Fibroblast of skin of scalp (primary cell): ENCODE results near the gene ABCB10.
"Not testable (repeated sequence)": the region's sequence is repeated elsewhere in the genome, so short reads cannot be mapped to it uniquely, and the experiment has no call there.

Experiments
- DNase-seq: peaks from one replicate; pipeline ENCODE4 v3.0.0-alpha.2; 2013

ABCB10 gene

DNA sequence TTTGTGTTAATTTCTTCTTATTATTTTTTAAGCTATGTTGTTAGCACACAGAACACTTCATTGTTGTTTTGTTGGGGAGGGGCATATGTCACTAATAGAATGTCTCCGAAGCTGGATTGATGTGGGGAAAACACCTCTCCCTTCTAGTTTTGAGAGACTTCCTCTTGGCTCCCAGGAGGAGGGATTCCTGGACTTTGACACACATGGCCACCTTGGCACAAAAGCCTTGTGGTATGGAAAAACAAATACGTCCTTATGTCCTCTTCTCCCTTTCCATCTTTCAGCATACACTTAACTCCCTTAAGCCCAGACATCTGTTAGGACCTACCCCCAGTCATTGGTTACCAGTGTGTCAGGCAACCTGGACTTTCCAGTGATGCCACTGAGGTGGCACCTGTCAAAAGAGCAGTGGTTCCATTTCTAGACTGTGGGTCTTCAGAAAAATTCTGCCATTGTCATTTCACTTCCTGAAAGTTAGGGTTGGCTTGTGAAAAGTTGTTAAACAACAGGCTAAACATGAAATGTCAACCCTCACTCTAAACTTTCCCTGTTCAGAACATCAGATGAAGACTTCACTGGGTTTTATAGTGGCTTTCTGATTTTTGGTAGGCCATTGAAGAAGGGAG lies 12.5 kb upstream of the ABCB10 start:
- DNase-seq = no peak

DNA sequence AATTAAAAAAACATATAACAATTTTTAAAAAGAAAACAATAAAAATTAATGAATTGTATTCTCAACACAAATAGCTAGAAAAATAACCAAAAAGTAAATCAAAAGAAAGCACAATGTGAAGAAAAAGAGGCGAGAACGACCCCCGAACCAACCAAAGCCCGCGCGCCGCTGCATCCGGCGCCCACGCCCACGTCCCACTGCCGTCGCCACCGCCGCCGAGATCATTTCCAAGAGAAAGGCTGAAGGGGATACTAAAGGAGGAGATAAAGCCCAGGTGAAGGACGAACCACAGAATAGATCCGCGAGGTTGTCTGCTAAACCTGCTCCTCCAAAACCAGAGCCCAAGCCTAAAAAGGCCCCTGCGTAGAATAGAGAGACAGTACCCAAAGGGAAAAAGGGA lies 11.8 kb upstream of the ABCB10 start:
- DNase-seq = no peak

DNA sequence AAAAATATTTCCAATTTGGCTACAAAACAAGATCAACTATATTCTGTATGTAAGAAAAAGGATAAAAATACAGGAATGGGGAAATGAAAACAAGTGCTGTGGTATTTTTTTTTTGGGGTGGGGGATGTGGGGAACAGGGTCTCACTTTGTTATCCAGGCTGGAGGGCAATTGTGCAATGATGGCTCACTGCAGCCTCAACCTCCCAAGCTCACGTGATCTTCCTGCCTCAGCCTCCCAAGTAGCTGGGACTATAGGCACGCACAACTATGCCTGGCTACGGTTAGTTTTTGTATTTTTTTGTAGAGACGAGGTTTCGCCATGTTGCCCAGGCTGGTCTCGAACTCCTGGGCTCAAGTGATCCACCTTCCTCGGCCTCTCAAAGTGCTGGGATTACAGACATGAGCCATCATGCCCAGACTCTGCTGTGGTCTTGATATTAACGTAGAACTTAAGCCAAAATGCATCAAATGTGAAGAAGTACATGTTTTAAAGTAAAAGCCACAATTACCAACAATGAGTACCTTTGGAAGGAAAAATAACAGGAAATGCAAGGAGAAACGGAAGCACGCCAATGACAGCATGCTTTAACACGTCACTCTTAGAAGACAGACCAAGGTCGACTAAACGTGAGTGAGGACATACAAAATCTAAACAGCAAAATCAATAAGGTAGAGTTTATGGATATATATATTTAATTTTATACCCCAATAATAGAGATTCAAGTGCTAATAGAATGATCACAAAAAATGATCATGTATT lies 8.8 kb upstream of the ABCB10 start:
- no peak for DNase-seq

DNA sequence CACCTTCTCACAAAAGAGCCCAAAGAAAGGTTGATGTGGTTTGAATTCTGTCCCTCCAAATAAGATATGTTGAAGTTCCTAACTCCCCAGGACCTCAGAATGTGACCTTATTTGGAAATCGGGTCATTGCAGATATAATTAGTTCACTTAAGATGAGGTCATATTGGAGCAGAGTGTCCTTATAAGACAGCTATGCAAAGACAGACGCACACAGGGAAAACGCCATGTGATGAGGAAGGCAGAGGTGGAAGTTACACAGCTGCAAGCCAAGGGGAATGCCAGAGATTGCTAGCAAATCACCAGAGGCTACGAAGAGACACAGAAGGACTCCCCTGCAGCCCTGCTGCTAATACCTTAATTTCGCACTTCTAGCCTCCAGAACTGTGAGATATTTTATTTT lies 5.2 kb upstream of the ABCB10 start:
- peak; percentile 78 for DNase-seq

DNA sequence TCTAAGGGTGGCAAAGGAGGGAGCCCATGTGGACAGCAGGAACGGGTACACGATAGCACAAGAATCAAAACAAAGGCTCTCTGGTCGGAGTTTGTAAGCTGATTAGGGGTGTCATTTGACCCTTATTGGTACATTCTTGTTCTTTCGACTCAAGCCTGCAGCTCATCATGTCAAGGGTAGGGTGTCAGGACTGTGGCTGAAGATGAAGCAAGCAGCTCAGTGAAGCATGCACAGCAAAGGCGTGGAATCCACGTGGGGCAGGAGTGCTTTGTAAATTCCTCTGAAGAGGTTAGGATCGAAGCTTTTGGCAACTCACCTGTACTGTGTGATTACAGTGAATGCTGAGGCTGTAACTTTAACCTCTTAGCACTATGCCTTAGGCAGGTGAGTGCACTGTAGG lies 4.7 kb upstream of the ABCB10 start:
- no peak for DNase-seq

DNA sequence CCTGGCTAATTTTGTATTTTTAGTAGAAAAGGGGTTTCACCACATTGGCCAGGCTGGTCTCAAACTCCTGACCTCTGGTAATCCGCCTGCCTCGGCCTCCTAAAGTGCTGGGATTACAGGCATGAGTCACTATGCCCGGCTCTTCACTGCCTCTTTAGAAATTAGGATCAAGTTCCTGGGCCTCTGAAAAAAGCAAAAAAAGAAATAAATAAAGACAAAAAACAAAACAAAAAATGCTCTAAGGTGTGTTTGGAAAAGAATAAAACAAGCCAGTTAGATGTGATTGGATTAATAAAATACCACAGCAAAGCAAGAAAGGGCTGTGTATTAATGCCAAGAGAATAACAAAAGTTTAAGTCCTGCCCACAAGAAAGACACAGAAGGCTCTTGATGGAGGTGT lies 4.2 kb upstream of the ABCB10 start:
- no peak for DNase-seq

DNA sequence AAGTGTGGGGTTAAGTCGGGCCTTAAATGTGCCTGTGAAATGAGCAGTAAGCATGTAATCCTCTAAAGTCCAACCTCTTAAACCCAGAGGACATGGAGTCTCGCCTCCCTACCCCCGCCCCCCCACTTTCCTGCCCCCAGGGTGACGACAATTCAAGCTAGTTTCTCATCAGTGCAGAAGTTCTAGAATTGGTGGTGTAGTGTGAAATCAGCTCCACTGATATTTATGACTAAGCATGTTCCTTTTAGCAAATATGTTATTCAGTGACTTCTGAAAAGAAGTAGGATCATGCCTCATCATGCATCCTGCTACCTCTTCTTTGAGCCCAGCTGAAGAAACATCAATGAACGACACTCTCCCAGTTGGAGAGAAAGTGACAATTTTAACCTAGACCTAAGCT lies 2.6 kb upstream of the ABCB10 start:
- no peak for DNase-seq

DNA sequence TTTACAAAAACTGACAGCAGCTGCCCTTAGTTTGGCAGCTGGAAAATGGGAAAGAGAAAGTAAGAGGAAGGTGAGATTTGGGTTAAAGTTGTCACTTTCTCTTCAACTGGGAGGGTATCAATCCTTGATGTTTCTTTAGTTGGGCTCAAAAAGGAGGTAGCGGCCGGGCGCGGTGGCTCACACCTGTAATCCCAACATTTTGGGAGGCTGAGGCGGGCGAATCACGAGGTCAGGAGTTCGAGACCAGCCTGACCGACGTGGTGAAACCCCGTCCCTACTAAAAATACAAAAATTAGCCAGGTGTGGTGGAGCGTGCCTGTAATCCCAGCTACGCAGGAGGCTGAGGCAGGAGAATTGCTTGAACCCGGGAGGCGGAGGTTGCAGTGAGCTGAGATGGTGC lies 1.6 kb upstream of the ABCB10 start:
- not testable (repeated sequence) for DNase-seq

DNA sequence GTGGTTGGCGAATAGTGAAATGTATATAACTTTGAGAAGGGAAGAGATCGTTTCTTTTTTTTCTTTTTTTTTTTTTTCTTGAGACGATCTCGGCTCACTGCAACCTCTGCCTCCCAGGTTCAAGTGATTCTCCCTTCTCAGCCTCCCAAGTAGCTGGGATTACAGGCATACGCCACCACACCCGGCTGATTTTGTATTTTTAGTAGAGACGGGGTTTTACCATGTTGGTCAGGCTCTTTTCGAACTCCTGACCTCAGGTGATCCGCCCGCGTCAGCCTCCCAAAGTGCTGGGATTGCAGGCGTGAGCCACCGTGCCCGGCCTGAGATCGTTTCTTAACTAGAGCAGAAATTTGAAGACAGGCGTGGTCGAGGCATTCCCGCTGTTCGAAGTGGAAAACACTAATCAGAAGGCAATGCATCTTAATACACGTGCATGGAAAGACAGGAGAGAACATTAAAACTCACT lies 862 bp upstream of the ABCB10 start:
- not testable (repeated sequence) for DNase-seq

DNA sequence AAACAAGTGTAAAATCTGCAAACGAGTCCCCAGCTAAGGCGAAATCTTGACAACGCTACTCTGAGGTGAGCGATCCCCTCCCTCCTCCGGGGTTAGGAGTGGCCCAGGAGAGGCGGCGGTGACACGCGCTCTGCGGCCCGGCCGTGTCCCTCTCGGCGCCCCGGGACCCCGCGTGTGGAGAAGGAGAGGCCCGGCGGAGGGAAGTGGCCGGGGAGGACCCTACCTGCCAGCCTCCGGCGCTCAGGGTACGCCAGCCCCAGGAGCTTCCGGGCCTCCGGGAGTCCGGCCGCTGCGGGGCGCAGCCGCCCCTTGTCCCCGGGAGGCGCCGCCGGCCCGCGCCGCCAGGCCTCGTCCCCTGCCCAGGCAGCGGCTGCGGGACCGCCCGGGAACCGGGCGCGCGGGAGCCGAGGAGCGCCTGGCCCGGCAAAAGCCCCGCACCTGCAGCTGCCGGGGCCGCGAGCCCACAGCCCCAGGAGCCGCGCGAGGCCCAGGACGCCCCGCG lies 543 bp downstream of the ABCB10 start:
- peak; percentile 26 for DNase-seq

DNA sequence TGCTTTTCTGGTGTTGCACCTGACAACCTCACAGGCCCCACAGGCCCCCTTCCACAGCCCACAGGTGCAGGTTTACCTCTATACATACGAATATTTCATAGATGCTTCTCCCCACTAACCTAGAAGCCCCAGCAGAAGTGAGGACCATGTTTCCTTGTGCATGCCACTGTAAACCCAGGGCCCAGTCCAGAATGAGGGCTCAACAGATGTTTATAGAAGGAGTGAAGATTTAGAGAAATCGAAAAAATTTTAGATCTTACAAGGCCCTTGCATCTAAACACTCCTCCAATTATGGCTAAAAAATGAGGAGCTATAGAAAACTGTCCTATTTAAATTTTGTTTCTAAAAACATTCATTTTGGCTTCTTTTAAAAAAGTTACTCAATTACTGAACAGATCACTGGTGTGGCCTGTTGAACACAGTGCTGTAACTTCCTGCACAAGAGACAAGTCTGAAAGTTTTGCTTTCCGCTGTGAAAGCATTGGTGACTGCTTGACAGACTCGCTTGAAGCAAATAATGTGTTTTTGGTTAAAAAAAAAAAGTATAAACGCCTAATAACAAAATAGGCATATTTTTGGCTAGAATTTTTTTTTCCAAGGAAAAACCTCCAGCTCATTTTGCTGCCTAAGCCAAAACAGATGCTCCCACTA lies 1.2 kb downstream of the ABCB10 start:
- peak; percentile 15 for DNase-seq

DNA sequence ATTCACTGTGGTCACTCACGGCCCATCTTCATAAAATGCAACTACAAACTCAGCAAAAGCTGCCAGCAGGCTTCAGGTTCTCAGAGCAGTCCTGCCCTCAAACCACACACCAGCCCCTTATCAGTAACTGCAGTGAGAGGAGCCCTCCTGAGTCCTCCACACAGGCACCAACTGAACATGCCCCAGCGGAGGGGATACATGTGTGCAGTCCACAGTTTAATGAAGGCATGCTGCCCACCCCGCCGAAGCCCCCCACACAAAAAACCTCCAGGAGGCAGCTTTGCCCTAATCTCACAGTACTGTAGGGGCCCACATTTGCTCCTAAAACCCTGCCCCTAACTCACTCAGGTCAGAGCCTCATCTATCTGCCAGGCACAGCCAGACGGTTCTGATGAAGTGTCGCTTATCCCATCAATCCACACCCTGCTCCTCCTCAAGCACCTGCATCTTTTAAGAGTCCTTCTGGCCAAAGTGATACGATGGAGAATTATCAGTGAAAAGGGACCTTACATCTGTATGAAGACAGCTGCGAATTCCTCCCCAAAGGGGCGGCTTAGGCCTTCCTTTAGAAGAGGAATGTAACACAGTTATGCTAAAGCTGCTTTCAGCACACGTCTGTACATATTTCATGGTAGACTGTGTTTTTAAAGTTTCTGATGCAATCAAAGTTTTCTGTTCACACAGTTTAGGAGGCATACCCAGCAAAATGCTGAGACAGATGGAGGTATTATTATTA lies 3.5 kb downstream of the ABCB10 start:
- peak; percentile 60 for DNase-seq

DNA sequence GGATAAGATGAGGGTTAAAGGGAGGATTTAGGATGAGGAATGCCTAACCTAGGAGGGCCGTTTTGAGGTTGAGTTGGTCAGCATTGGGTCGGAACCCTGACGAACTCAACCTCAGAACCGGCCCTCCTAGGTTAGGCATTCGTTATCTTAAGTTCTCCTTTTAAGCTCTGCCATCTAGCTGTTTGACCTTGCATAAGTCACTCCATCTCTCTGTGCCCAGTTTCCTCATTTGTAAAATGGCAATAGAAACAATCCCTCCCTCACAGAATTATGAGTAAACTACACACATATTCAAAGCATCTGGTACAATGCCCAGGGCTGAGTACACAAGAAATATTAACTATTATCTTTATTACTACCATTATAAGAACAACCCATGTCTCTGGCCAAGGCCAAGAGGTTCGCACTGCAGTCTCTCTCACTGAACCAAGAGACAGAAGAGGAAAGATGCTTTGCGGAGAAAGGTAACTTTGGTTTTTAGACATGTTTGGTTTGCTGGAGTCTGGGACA lies 4.8 kb downstream of the ABCB10 start:
- DNase-seq = no peak

DNA sequence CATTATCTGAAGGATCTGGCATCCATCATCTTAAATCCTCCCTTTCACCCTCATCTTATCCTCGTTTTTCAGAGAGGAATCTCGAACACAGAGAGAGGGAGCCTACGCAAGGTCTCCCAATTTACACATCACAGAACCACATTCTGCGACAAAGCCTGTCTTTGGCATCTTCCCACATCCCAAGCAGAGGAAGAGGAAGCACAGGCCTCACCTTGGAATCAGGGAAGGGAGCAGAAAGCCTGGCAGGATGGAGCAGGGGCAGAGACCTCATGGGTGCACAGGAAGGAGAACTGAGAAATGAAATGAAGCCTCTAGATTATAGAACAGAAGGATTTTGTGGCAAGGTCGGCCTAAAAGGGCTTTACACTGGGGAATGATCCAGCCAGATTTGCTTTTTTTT lies 5.8 kb downstream of the ABCB10 start:
- no peak for DNase-seq

DNA sequence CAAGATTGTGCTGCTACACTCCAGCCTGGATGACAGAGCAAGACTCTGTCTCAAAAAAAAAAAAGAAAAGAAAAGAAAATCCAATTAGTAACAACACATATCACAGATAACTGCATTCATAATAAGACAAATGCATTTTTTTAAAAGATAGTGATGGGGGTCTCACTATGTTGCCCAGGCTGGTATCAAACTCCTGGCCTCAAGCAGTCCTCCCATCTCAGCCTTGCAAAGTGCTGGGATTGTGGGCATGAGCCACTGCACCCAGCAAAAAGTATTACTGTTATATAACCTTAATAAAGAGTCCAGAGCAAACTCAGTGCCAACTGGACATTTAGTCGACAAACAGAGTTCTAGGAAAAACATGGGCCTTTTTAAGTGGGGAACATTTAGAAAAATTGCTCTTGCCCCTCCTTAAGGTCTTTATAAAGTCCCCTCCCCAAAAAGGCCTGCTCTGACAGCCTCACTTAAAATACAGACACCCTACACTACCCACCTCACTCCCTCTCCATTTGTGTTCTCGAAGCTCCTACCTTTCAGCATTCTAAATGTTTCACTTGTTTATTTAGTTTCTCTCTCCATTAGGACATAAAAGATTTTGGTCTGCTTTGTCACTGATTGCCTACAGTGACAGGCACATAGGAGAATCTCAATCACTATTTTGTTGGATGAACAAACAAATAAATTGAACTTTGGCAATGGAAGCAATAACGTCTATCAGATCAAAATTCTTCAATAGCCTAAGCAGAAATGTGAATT lies 7.5 kb downstream of the ABCB10 start:
- no peak for DNase-seq

DNA sequence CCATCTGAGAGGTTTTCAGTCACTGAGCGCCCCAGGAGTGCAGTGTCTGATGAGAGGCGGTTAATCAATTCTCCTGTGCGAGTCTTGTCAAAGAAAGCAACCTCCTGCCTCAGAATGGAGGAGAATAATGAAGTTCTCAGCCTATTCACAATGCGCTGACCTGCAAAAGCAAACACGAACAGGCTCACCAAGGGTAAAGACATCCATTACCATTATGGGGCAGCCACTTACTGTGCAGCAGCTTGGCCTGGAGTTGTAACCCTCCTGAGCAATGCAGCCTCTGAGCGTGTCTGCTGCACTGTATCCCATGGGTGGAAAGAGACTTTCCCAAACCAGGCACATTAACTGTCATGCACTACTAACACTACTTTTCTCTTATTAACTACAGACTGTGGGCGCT lies 11.0 kb downstream of the ABCB10 start:
- DNase-seq = no peak

DNA sequence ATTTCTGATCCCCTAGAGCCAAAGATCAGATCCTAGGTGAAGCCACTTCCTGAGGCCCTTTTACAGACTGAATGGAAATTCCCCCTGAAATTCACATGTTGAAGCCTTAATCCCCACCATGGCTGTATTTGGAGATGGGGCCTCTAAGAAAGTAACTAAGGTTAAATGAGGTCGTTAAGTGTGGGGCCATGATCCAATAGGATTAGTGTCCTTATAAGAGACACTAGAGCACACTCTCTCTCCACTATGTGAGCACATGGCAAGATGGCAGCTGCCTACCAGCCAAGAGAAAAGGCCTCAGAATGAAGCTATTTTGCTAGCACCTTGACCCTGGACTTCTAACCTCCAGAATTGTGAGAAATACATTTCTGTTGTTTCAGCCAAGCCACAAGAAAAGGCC lies 13.9 kb downstream of the ABCB10 start:
- no peak for DNase-seq

DNA sequence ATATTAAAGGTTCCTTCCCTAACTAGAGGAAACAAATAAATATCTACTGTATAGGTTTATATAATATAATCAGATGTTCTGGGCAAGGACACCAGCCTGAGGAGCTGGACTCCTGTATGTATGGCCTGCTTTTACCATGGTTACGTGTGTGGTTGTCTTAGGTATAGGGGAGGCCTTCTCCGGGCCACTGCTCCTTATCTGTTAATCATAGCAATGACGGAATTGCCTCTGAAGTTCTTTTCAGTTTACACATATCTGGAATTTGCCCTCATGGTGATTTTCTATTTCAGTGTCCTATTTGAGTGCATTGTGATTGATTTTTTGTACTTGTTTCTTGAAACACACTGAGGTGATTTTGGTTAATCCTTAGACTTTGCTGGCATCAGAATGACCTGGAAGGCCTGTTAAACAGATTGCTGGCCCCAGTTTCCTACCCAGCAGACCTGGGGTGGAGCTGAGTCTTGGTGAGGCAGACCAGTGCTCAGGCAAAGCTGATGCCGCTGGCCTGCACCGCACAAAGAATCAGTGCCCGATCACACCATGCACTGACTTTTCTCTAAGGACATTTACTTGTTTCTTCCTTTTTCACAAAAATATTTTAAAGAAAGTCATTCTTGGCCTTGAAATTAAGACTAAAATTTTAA lies 18.5 kb downstream of the ABCB10 start:
- no peak for DNase-seq

DNA sequence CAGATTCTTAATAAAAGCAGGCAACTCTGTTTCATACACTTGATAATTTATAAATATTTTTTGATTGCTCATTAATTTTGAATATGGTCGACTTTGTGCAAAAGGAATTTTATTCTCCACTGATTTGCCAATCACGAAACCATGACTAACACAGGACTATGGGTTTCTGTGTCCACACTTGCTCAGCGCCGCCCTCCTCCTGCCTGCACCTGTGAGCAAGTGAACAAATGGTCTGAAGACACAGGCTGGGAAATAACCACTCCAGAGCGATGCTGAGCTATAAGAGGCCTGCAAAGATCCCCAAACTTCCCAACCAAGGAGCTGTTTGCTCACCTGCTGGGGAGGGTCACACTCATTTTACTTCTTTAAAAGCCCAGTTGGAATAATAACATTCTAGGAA lies 19.6 kb downstream of the ABCB10 start:
- no peak for DNase-seq

DNA sequence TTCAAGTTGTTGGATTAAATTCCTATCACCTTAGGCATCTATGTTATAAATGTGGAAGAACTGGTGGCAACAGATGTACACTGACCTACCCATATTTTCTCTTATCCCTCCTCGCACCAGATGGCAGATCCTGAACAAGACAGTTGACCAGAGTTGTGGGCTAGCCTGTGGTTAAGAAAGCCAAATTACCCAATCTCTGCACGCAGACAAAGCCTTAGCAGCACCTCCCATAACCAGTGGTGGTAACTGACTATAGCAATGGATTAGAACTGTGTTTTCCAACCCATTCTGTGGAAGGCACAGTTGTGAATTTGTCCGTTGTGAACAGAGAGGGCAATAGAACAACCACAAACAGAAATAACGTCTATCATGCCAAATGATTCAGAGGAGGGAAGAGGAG lies 20.6 kb downstream of the ABCB10 start:
- no peak for DNase-seq

DNA sequence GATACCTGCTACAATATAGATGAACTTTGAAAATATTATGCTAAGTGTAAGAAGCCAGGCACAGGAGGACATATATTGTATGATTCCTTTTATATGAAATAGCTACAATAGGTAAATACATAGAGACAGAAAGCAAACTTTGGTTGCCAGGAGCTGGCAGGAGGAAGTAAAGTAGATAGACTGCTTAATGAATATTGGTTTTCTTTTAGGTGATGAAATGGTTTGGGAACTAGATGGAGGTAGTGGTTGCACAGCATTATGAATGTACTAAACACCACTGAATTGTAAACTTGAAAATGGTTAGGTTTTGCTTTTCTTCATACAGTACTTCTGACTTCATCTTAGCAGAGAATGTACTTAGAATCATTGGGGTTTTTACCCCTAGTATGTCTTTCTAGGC lies 21.5 kb downstream of the ABCB10 start:
- no peak for DNase-seq

DNA sequence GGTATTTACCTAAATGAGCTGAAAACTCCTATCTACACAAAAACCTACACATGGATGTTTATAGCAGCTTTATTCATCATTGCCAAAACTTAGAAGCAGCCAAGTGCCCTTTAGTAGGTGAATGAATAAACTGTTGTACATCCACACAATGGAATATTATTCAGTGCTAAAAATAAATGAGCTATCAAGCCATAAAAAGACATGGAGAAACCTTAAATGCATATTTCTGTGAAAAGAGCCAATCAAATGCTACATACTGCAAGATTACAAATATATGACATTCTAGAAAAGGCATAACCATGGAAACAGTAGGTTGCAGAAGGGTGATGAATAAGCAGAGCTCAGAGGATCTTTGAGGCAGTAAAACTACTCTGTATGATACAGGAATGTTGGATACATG lies 23.3 kb downstream of the ABCB10 start:
- DNase-seq = peak; percentile 35
